ENCODE measurements around the gene LITAFD. TPM values are rescaled to one million over a fixed set of nuclear protein-coding genes. Genes with fewer than 3 reads are reported as not detected.

LITAFD gene
- total and polyA plus RNA-seq, 9 of the 15 experiments (the other 6 are each of a cell fraction or from before 2014, with no cell fraction given): not detected

DNA sequence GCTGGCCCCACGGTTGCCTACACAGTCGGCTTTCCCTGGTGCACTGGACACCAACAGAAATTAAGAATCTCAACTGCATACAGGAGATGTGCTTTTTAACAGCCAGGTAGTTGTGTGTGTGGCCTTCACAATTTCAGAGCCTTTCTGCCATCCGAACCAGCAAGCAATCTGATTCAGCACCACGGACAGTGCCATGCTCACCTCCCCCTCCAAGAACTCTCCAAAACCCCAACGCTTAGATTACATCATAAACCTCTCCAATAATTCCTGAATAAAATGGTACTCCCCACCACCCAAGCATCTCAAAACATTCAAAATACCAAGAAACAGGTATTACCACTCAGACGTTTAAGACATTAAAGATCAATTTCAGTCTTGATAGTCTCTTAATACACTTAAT, 49.7 kb downstream of the LITAFD start (continued):
- TF ChIP-seq, protein P1, sequence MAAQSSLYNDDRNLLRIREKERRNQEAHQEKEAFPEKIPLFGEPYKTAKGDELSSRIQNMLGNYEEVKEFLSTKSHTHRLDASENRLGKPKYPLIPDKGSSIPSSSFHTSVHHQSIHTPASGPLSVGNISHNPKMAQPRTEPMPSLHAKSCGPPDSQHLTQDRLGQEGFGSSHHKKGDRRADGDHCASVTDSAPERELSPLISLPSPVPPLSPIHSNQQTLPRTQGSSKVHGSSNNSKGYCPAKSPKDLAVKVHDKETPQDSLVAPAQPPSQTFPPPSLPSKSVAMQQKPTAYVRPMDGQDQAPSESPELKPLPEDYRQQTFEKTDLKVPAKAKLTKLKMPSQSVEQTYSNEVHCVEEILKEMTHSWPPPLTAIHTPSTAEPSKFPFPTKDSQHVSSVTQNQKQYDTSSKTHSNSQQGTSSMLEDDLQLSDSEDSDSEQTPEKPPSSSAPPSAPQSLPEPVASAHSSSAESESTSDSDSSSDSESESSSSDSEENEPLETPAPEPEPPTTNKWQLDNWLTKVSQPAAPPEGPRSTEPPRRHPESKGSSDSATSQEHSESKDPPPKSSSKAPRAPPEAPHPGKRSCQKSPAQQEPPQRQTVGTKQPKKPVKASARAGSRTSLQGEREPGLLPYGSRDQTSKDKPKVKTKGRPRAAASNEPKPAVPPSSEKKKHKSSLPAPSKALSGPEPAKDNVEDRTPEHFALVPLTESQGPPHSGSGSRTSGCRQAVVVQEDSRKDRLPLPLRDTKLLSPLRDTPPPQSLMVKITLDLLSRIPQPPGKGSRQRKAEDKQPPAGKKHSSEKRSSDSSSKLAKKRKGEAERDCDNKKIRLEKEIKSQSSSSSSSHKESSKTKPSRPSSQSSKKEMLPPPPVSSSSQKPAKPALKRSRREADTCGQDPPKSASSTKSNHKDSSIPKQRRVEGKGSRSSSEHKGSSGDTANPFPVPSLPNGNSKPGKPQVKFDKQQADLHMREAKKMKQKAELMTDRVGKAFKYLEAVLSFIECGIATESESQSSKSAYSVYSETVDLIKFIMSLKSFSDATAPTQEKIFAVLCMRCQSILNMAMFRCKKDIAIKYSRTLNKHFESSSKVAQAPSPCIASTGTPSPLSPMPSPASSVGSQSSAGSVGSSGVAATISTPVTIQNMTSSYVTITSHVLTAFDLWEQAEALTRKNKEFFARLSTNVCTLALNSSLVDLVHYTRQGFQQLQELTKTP (IDR thresholded peaks at IDR 0.05; ENCODE audit: low read depth in 1 of 2, partially characterized antibody in 2 of 2): peak in 1 of 2 experiments; percentile 83

DNA sequence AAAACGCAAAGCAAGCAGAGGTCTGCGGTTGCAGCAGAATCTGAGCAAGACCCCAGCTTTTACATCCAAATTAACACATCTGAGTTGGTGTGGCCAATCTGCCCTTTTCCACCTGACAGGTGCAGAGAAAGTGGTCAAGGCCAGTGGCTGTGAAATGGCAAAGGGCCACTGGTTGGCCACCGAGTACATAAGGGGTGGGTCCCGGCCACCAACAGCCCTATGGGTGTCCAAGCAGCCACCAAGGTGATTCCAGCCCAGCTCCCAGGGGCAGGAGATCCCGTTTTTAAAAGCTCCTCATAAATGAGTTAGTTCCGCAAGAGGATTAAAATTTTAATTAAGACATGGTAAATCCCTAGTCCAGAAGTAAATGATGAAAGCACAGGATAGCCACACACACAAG, 52.5 kb downstream of the LITAFD start:
- H3K4me2 ChIP-seq (ENCODE audit: insufficient read depth, low read length): no peak overlapping the region
- H3K79me2 ChIP-seq (ENCODE audit: control insufficient read depth, insufficient read depth, low read length): peaks cover 98% of the 10 kb centered on the region
- no peak overlapping the region for H2AFZ ChIP-seq (ENCODE audit: low read depth, low read length)
- H3K36me3 ChIP-seq (ENCODE audit: control insufficient read depth, insufficient read depth, low read length): peaks cover 9% of the 10 kb centered on the region
- H4K20me1 ChIP-seq (replicated peaks; ENCODE audit: control insufficient read depth, insufficient read depth, low read length): peaks cover 74% of the 10 kb centered on the region
- H3K4me3 ChIP-seq: no peak overlapping the region
- in situ Hi-C loops (cut with MboI) (no loop called here), intact Hi-C loops (cut with micrococcal nuclease) (loop anchor here (10.0 kb wide), 1 partner anchor 70 kb away; no protein-coding TSS in a partner anchor)
- ChIA-PET CTCF (ENCODE audit: low intra/inter-chr PET ratio) (no interaction called here), POLR2A (interaction anchor here (0.6 to 1.0 kb wide), 2 partner anchors 35 to 63 kb away, joined by 3 read pairs; no protein-coding TSS in a partner anchor)
- no peaks in the 10 kb centered on the region for H3K27me3 ChIP-seq (ENCODE audit: control insufficient read depth in 2 of 2, insufficient read depth in 2 of 2, low read length in 2 of 2)
- no peak overlapping the region for H3K9ac ChIP-seq (ENCODE audit: insufficient read depth in 1 of 2, low read depth in 2 of 2, low read length in 2 of 2)
- DNase-seq (ENCODE audit: extremely low read depth in 1 of 4, low spot score in 3 of 4) (no peak), ATAC-seq (no peak), FAIRE-seq (no peak)
- H3K9me3 ChIP-seq (replicated peaks; ENCODE audit: control insufficient read depth, insufficient read depth, low read depth, low read length): no peaks in the 10 kb centered on the region
- H3K9me1 ChIP-seq (ENCODE audit: control insufficient read depth, insufficient read depth, low read length): peaks cover 14% of the 10 kb centered on the region
- H3K4me1 ChIP-seq (replicated peaks in 1 of 2; ENCODE audit: control insufficient read depth in 2 of 2, insufficient read depth in 2 of 2, low read length in 2 of 2): no peaks in the 10 kb centered on the region; a peak in 1 of 5 replicates
- BruUV-seq (replicated peaks): no TSS peak
- 71% methylated on average over 6 of the region's 6 CpGs for WGBS (ENCODE audit: insufficient coverage, low coverage, missing lambda C conversion rate)
- no peak overlapping the region for H3K27ac ChIP-seq (ENCODE audit: extremely low read depth, low read depth, low read length)
- TF ChIP-seq WHSC1 (IDR thresholded peaks at IDR 0.05; ENCODE audit: low read length) (no peak), ZNF274 (IDR thresholded peaks at IDR 0.05; ENCODE audit: borderline replicate concordance, low read depth, low read length) (no peak), KAT8 (IDR thresholded peaks at IDR 0.05; ENCODE audit: low read depth) (no peak), NR2C2 (CRISPR knock-in tag; IDR thresholded peaks at IDR 0.05) (no peak), NR2C2 (tag; IDR thresholded peaks at IDR 0.05) (no peak), CSDE1 (IDR thresholded peaks at IDR 0.05) (no peak), ZNF121 (CRISPR knock-in tag; conservative IDR thresholded peaks at IDR 0.05) (no peak), TAF7 (tag; IDR thresholded peaks at IDR 0.05) (no peak), ETV1 (tag; conservative IDR thresholded peaks at IDR 0.05; ENCODE audit: low read depth) (no peak), PML (IDR thresholded peaks at IDR 0.05; ENCODE audit: low read length) (no peak), HNRNPUL1 (IDR thresholded peaks at IDR 0.05; ENCODE audit: low read length) (no peak), CBX5 (IDR thresholded peaks at IDR 0.05; ENCODE audit: borderline replicate concordance, low read depth) (no peak), IFI16 (CRISPR knock-in tag; IDR thresholded peaks at IDR 0.05) (no peak), ETS2 (tag; IDR thresholded peaks at IDR 0.05; ENCODE audit: borderline replicate concordance, poor library complexity, severe bottlenecking) (no peak), ARHGAP35 (IDR thresholded peaks at IDR 0.05; ENCODE audit: partially characterized antibody) (no peak)
